ENCODE measurements around the gene ARHGAP26. TPM values are rescaled to one million over a fixed set of nuclear protein-coding genes. Genes with fewer than 3 reads are reported as not detected.

The ARHGAP26 gene
- total RNA-seq, 1 experiment from 2014 or later, result 65.5 TPM

DNA sequence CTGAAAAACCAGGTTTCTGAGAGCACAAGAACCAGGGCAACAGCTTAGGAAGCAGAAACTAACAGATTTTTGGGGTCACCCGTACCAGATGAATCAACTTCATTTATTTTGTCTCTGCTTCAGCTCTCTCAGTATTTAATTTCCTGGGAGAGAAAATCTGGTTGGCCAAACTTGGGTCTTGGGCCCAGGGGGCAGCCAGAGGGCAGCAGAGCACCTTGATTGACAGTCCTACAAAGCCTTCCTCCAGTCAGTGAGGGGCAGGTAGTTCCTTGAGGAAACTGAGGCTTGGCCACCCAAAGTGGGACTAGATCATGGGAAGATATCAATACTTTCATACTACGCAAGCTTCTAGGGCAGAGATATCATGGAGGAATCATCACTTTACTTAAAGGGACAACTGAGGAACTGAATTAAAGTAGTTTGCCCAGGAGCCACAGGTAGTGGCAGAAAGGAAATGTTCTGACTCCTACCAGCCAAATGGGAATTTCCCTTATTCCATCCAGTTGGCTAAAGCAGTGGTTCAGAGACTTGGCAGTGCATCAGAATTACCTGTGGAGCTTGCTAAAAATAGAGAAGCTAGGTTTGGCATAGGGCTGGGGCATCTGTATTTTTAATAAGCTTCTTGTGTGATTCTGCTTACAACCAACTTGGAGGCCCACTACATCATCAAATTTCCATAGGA lies 21.5 kb upstream of the ARHGAP26 start:
- Histone ChIP-seq H3K9me3 (ENCODE audit: control insufficient read depth, insufficient read depth, low read depth, low read length) (no peaks in the 10 kb centered on the region), H3K4me3 (ENCODE audit: low read depth in 2 of 2, low read length in 2 of 2) (no peak overlapping the region), H3K4me1 (ENCODE audit: control insufficient read depth, insufficient read depth, low read length) (no peaks in the 10 kb centered on the region), H3K27me3 (ENCODE audit: control insufficient read depth, insufficient read depth, low read length) (no peaks in the 10 kb centered on the region), H3K27ac (ENCODE audit: low read length) (no peak overlapping the region), H3K36me3 (ENCODE audit: control insufficient read depth, insufficient read depth, low read length) (no peaks in the 10 kb centered on the region)
- ChIA-PET POLR2A (no interaction called here), CTCF (interaction anchor here (0.5 to 1.5 kb wide), 4 partner anchors 35 to 483 kb away, joined by 3 to 4 read pairs (median 4); no protein-coding TSS in a partner anchor)
- BruUV-seq (replicated peaks), result no TSS peak
- intact Hi-C loops (cut with micrococcal nuclease; ENCODE audit: unreplicated experiment) (loop anchor here (10.0 kb wide), 1 partner anchor 126 kb away; no protein-coding TSS in a partner anchor), in situ Hi-C loops (cut with HindIII; ENCODE audit: low pct_unique_long_range_greater_than_20kb, low sequenced_read_pairs) (no loop called here)
- TF ChIP-seq, protein P1, sequence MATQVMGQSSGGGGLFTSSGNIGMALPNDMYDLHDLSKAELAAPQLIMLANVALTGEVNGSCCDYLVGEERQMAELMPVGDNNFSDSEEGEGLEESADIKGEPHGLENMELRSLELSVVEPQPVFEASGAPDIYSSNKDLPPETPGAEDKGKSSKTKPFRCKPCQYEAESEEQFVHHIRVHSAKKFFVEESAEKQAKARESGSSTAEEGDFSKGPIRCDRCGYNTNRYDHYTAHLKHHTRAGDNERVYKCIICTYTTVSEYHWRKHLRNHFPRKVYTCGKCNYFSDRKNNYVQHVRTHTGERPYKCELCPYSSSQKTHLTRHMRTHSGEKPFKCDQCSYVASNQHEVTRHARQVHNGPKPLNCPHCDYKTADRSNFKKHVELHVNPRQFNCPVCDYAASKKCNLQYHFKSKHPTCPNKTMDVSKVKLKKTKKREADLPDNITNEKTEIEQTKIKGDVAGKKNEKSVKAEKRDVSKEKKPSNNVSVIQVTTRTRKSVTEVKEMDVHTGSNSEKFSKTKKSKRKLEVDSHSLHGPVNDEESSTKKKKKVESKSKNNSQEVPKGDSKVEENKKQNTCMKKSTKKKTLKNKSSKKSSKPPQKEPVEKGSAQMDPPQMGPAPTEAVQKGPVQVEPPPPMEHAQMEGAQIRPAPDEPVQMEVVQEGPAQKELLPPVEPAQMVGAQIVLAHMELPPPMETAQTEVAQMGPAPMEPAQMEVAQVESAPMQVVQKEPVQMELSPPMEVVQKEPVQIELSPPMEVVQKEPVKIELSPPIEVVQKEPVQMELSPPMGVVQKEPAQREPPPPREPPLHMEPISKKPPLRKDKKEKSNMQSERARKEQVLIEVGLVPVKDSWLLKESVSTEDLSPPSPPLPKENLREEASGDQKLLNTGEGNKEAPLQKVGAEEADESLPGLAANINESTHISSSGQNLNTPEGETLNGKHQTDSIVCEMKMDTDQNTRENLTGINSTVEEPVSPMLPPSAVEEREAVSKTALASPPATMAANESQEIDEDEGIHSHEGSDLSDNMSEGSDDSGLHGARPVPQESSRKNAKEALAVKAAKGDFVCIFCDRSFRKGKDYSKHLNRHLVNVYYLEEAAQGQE (IDR thresholded peaks at IDR 0.05; ENCODE audit: insufficient read depth in 1 of 2, low read depth in 2 of 2, low read length in 1 of 2), result no peak
- TF ChIP-seq, protein P2, sequence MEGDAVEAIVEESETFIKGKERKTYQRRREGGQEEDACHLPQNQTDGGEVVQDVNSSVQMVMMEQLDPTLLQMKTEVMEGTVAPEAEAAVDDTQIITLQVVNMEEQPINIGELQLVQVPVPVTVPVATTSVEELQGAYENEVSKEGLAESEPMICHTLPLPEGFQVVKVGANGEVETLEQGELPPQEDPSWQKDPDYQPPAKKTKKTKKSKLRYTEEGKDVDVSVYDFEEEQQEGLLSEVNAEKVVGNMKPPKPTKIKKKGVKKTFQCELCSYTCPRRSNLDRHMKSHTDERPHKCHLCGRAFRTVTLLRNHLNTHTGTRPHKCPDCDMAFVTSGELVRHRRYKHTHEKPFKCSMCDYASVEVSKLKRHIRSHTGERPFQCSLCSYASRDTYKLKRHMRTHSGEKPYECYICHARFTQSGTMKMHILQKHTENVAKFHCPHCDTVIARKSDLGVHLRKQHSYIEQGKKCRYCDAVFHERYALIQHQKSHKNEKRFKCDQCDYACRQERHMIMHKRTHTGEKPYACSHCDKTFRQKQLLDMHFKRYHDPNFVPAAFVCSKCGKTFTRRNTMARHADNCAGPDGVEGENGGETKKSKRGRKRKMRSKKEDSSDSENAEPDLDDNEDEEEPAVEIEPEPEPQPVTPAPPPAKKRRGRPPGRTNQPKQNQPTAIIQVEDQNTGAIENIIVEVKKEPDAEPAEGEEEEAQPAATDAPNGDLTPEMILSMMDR (IDR thresholded peaks at IDR 0.05), result peak; percentile 63
- DNase-seq (ENCODE audit: low read depth, low spot score) (peak; percentile 18), ATAC-seq (peak; percentile 66; the same call in 1 of the 2 replicates)

DNA sequence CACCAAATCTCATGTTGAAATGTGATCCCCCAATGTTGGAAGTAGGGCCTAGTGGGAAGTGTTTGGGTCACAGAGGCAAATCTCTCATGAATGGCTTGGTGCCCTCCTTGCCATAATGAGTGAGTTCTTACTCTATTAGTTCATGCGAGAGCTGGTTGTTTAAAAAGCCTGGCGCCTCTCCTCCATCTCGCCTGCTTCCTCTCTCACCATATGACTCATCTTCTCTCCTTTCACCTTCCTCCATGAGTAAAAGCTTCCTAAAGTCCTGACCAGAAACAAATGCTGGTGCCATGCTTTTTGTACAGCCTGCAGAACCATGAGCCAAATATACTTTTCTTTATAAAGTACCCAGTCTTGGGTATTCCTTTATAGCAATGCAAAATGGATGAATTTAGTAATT lies 20.9 kb upstream of the ARHGAP26 start:
- no peak for DNase-seq (ENCODE audit: low read depth, low spot score)
- POLR2A ChIA-PET, result no interaction called here
- no TSS peak for BruUV-seq (replicated peaks)
- Histone ChIP-seq H3K4me1 (ENCODE audit: control insufficient read depth, insufficient read depth, low read length) (no peaks in the 10 kb centered on the region), H3K27ac (ENCODE audit: low read length) (no peak overlapping the region), H3K36me3 (ENCODE audit: control insufficient read depth, insufficient read depth, low read length) (no peaks in the 10 kb centered on the region), H3K9me3 (ENCODE audit: control insufficient read depth, insufficient read depth, low read depth, low read length) (no peaks in the 10 kb centered on the region), H3K27me3 (ENCODE audit: control insufficient read depth, insufficient read depth, low read length) (no peaks in the 10 kb centered on the region), H3K4me3 (ENCODE audit: low read depth in 2 of 2, low read length in 2 of 2) (no peak overlapping the region)
- in situ Hi-C loops (cut with HindIII; ENCODE audit: low pct_unique_long_range_greater_than_20kb, low sequenced_read_pairs), result no loop called here
- no peak for TF ChIP-seq SIN3A (IDR thresholded peaks at IDR 0.05; ENCODE audit: borderline replicate concordance, insufficient read depth, low read depth, low read length)
- no peak for TF ChIP-seq TCF7L2 (IDR thresholded peaks at IDR 0.05; ENCODE audit: low read depth, low read length)
- TF ChIP-seq POLR2AphosphoS5 (IDR thresholded peaks at IDR 0.05; ENCODE audit: low read depth, low read length), result no peak
- TF ChIP-seq, protein P2 (IDR thresholded peaks at IDR 0.05), result no peak
- TF ChIP-seq, protein P1 (IDR thresholded peaks at IDR 0.05; ENCODE audit: insufficient read depth in 1 of 2, low read depth in 2 of 2, low read length in 1 of 2), result no peak
- intact Hi-C loops (cut with micrococcal nuclease; ENCODE audit: unreplicated experiment), result loop anchor here (10.0 kb wide), 1 partner anchor 125 kb away; no protein-coding TSS in a partner anchor
- no peak for ATAC-seq
- CTCF ChIA-PET, result interaction anchor here (0.5 to 1.5 kb wide), 3 partner anchors 36 to 483 kb away, joined by 4 read pairs; no protein-coding TSS in a partner anchor
